Muscle layer of duodenum (tissue), 2 donors: ENCODE measurements around the gene CASP10.
A peak's percentile ranks its signal among the peaks of the same experiment; 100 is the strongest.

Experiments used
- H3K27ac ChIP-seq: one replicate; pipeline ENCODE4 v1.7.0; 2013; ENCODE audit warnings: mild to moderate bottlenecking, low read length
- H3K27me3 ChIP-seq: one replicate; pipeline ENCODE4 v1.7.0; 2013; ENCODE audit warnings: low read depth, mild to moderate bottlenecking, control low read depth, low read length
- H3K36me3 ChIP-seq, 2 donors: one replicate each; pipeline ENCODE4 v1.7.0; 2013; ENCODE audit warnings: low read length in 2 of 2, control low read depth in 1 of 2, mild to moderate bottlenecking in 1 of 2; ENCODE audit not compliant: insufficient read depth in 2 of 2, control insufficient read depth in 1 of 2
- H3K4me1 ChIP-seq, 2 donors: one replicate each; pipeline ENCODE4 v1.7.0; 2013; ENCODE audit warnings: low read length in 2 of 2, mild to moderate bottlenecking in 2 of 2, control low read depth in 1 of 2, moderate library complexity in 1 of 2; ENCODE audit not compliant: insufficient read depth in 2 of 2, control insufficient read depth in 1 of 2
- H3K4me3 ChIP-seq, 2 donors: one replicate each; pipeline ENCODE4 v1.7.0; 2013; ENCODE audit warnings: low read length in 2 of 2, low read depth in 1 of 2, mild to moderate bottlenecking in 1 of 2
- H3K9me3 ChIP-seq, 2 donors: one replicate each; pipeline ENCODE4 v1.7.0; 2013; ENCODE audit warnings: low read length in 2 of 2, control low read depth in 1 of 2, mild to moderate bottlenecking in 1 of 2; ENCODE audit not compliant: control insufficient read depth in 1 of 2
- donor health status: healthy.

Gene CASP10

GRCh38 chr2:201256082-201256481, 73.1 kb downstream of the CASP10 start:
- Histone ChIP-seq H3K36me3 (peaks cover 0 to 3% of the 10 kb centered on the region in 2 donors), H3K27ac (no peak overlapping the region), H3K27me3 (no peaks in the 10 kb centered on the region), H3K9me3 (no peaks in the 10 kb centered on the region), H3K4me3 (no peak overlapping the region), H3K4me1 (peaks cover 3 to 11% of the 10 kb centered on the region in 2 donors)

- Histone ChIP-seq H3K4me1 (peaks cover 3 to 14% of the 10 kb centered on the region in 2 donors), H3K27ac (peak overlapping the region; percentile 97), H3K9me3 (no peaks in the 10 kb centered on the region), H3K4me3 (peak overlapping the region; percentile 70 to 91), H3K36me3 (peaks cover 0 to 3% of the 10 kb centered on the region in 2 donors), H3K27me3 (no peaks in the 10 kb centered on the region)
These were observed 74.5 kb downstream of the CASP10 start for GRCh38 chr2:201257381-201257955.

GRCh38 chr2:201257956-201258665, 75.2 kb downstream of the CASP10 start:
- Histone ChIP-seq H3K4me1 (peaks cover 3 to 14% of the 10 kb centered on the region in 2 donors), H3K27me3 (no peaks in the 10 kb centered on the region), H3K36me3 (peaks cover 0 to 3% of the 10 kb centered on the region in 2 donors), H3K27ac (peak overlapping the region; percentile 97), H3K9me3 (no peaks in the 10 kb centered on the region), H3K4me3 (peak overlapping the region; percentile 70 to 91)

GRCh38 chr2:201258666-201259615, 76.0 kb downstream of the CASP10 start:
- H3K27me3 ChIP-seq: no peaks in the 10 kb centered on the region
- H3K27ac ChIP-seq: peak overlapping the region; percentile 97
- H3K36me3 ChIP-seq: peaks cover 0 to 3% of the 10 kb centered on the region in 2 donors
- peaks cover 3 to 14% of the 10 kb centered on the region in 2 donors for H3K4me1 ChIP-seq
- peak overlapping the region; percentile 70 to 91 for H3K4me3 ChIP-seq
- H3K9me3 ChIP-seq: no peaks in the 10 kb centered on the region

GRCh38 chr2:201260302-201260800, 77.4 kb downstream of the CASP10 start, which contains the start of gene CASP8:
CASP8 (plus strand) TSS chr2:201260536; CDS start chr2:201266487, 5,951 bp downstream.
- Histone ChIP-seq H3K4me3 (peak within 1 kb of the TSS; percentile 38 to 70), H3K27me3 (no peaks in the 10 kb centered on the region), H3K9me3 (no peaks in the 10 kb centered on the region), H3K4me1 (peaks cover 3 to 8% of the 10 kb centered on the region in 2 donors), H3K36me3 (peaks cover 0 to 3% of the 10 kb centered on the region in 2 donors), H3K27ac (peak within 1 kb of the TSS; percentile 57)

- H3K9me3 ChIP-seq: no peaks in the 10 kb centered on the region
- H3K4me3 ChIP-seq: peak overlapping the region; percentile 18 to 46
- H3K36me3 ChIP-seq: peaks cover under 1 to 3% of the 10 kb centered on the region in 2 donors
- no peak overlapping the region for H3K27ac ChIP-seq
- H3K27me3 ChIP-seq: no peaks in the 10 kb centered on the region
- peaks cover 3 to 8% of the 10 kb centered on the region in 2 donors for H3K4me1 ChIP-seq
These were observed 78.5 kb downstream of the CASP10 start for GRCh38 chr2:201261471-201261870.

GRCh38 chr2:201261906-201262305, 79.0 kb downstream of the CASP10 start:
- Histone ChIP-seq H3K4me1 (peaks cover 3 to 8% of the 10 kb centered on the region in 2 donors), H3K4me3 (peak overlapping the region; percentile 18 to 46)

GRCh38 chr2:201262718-201263117, 79.8 kb downstream of the CASP10 start:
- Histone ChIP-seq H3K4me3 (no peak overlapping the region), H3K36me3 (peaks cover 5 to 8% of the 10 kb centered on the region in 2 donors), H3K27me3 (no peaks in the 10 kb centered on the region), H3K27ac (no peak overlapping the region), H3K4me1 (peaks cover under 1 to 8% of the 10 kb centered on the region in 2 donors), H3K9me3 (no peaks in the 10 kb centered on the region)

More at GRCh38 chr2:201261906-201262305, 79.0 kb downstream of the CASP10 start:
- Histone ChIP-seq H3K36me3 (peaks cover 3 to 5% of the 10 kb centered on the region in 2 donors), H3K27me3 (no peaks in the 10 kb centered on the region), H3K27ac (no peak overlapping the region), H3K9me3 (no peaks in the 10 kb centered on the region)

- Histone ChIP-seq H3K27ac (no peak overlapping the region), H3K27me3 (no peaks in the 10 kb centered on the region), H3K9me3 (no peaks in the 10 kb centered on the region), H3K36me3 (peaks cover 5% of the 10 kb centered on the region in 2 donors), H3K4me3 (no peak overlapping the region), H3K4me1 (peaks cover 0 to 8% of the 10 kb centered on the region in 2 donors)
These were observed 80.8 kb downstream of the CASP10 start for GRCh38 chr2:201263779-201264178.

GRCh38 chr2:201264472-201265173, 81.7 kb downstream of the CASP10 start:
- H3K27ac ChIP-seq: no peak overlapping the region
- H3K4me3 ChIP-seq: no peak overlapping the region
- peaks cover 0 to 3% of the 10 kb centered on the region in 2 donors for H3K4me1 ChIP-seq
- H3K9me3 ChIP-seq: no peaks in the 10 kb centered on the region
- H3K36me3 ChIP-seq: peaks cover 12% of the 10 kb centered on the region in 2 donors
- H3K27me3 ChIP-seq: no peaks in the 10 kb centered on the region
